ENCODE results near the gene PRLR. TPM values are rescaled to one million over a fixed set of nuclear protein-coding genes. Genes with fewer than 3 reads are reported as not detected.

Gene PRLR
- total and polyA plus RNA-seq, 10 of the 15 experiments (the other 5 are each of a cell fraction or from before 2014, with no cell fraction given), result 0.03 to 8.1 (median 0.20) TPM

GRCh38 chr5:35117967-35118366 is 112.3 kb downstream of the PRLR start:
- peak; percentile 93 for ATAC-seq
- Histone ChIP-seq H4K20me1 (ENCODE audit: control insufficient read depth, insufficient read depth) (no peaks in the 10 kb centered on the region), H3K4me2 (ENCODE audit: control insufficient read depth, insufficient read depth) (0 out of 2 replicates have a peak overlapping the region, but pooled peaks have one; percentile 25), H2AFZ (ENCODE audit: control insufficient read depth, low read depth, low read length) (no peak overlapping the region), H3K4me3 (no peak overlapping the region), H3K9me3 (replicated peaks; ENCODE audit: control insufficient read depth, insufficient read depth, low read length) (no peaks in the 10 kb centered on the region; the same call in 2 of the 3 replicates), H3K36me3 (ENCODE audit: control insufficient read depth in 2 of 2, insufficient read depth in 2 of 2, low read length in 1 of 2) (no peaks in the 10 kb centered on the region), H3K27ac (ENCODE audit: control insufficient read depth, insufficient read depth) (no peak overlapping the region), H3K79me2 (ENCODE audit: control insufficient read depth, insufficient read depth, low read length) (no peaks in the 10 kb centered on the region), H3K9ac (ENCODE audit: control insufficient read depth, insufficient read depth, low read length) (no peak overlapping the region), H3K4me1 (ENCODE audit: control insufficient read depth, insufficient read depth, low read length) (no peaks in the 10 kb centered on the region), H3K27me3 (replicated peaks in 1 of 2; ENCODE audit: control insufficient read depth in 2 of 2, insufficient read depth in 2 of 2, low read length in 1 of 2) (no peaks in the 10 kb centered on the region)
- ChIA-PET SMC1A (ENCODE audit: uncharacterized antibody, unreplicated experiment) (interaction anchor here (0.9 to 1.3 kb wide), 5 partner anchors 10 to 44 kb away, joined by 3 to 5 read pairs (median 3); no protein-coding TSS in a partner anchor), RAD21 (ENCODE audit: unreplicated experiment) (interaction anchor here (1.0 to 1.8 kb wide), 2 partner anchors 31 to 94 kb away, joined by 4 to 6 read pairs; no protein-coding TSS in a partner anchor), POLR2A (interaction anchor here (0.5 to 1.4 kb wide), 3 partner anchors 12 to 37 kb away, joined by 3 to 7 read pairs (median 5); no protein-coding TSS in a partner anchor), CTCF (interaction anchor here (0.6 to 1.5 kb wide), 4 partner anchors 10 to 1021 kb away, joined by 3 to 4 read pairs (median 3); no protein-coding TSS in a partner anchor)
- BruUV-seq (replicated peaks), result no TSS peak
- no peak for DNase-seq (ENCODE audit: low read depth, low spot score)
- in situ Hi-C loops (cut with MboI) (no loop called here), intact Hi-C loops (cut with micrococcal nuclease; ENCODE audit: unreplicated experiment) (no loop called here)
- 17% methylated on average over 6 of the region's 6 CpGs for WGBS (ENCODE audit: insufficient coverage, insufficient replicate concordance, low lambda C conversion rate, missing lambda C conversion rate)
- no peak for FAIRE-seq
- TF ChIP-seq CREB1 (IDR thresholded peaks at IDR 0.05; ENCODE audit: low read depth) (0 out of 2 replicates have a peak, but pooled peaks have one; percentile 23), IRF4 (IDR thresholded peaks at IDR 0.05; ENCODE audit: low read depth, low read length) (peak; percentile 66; the same call in 1 of the 2 replicates), YY1 (IDR thresholded peaks at IDR 0.05; ENCODE audit: low read depth, low read length) (0 out of 2 replicates have a peak, but pooled peaks have one; percentile 30), CEBPB (IDR thresholded peaks at IDR 0.05; ENCODE audit: borderline replicate concordance in 1 of 2, low read depth in 2 of 2, low read length in 2 of 2) (no peak), SUPT20H (IDR thresholded peaks at IDR 0.05; ENCODE audit: borderline replicate concordance, control insufficient read depth, low read depth, low read length) (no peak), SPI1 (IDR thresholded peaks at IDR 0.05; ENCODE audit: borderline replicate concordance, insufficient read depth, low read depth, low read length) (peak; percentile 80; the same call in 1 of the 2 replicates), FOXM1 (IDR thresholded peaks at IDR 0.05; ENCODE audit: low read depth, low read length) (no peak), RCOR1 (conservative IDR thresholded peaks at IDR 0.05; ENCODE audit: low read depth, low read length) (no peak), EP300 (IDR thresholded peaks at IDR 0.05; ENCODE audit: borderline replicate concordance in 1 of 2, control insufficient read depth in 1 of 2, low read depth in 2 of 2, low read length in 2 of 2) (peak in 1 of 2 experiments; percentile 33; a peak in 1 of 4 replicates), JUNB (IDR thresholded peaks at IDR 0.05) (peak; percentile 84), MTA2 (IDR thresholded peaks at IDR 0.05; ENCODE audit: low read depth) (no peak), TCF3 (IDR thresholded peaks at IDR 0.05; ENCODE audit: borderline replicate concordance, insufficient read depth, low read depth, low read length) (no peak), HCFC1 (IDR thresholded peaks at IDR 0.05; ENCODE audit: low read length) (no peak), ZNF687 (IDR thresholded peaks at IDR 0.05) (0 out of 2 replicates have a peak, but pooled peaks have one; percentile 52), BCL11A (IDR thresholded peaks at IDR 0.05; ENCODE audit: low read depth, low read length) (peak; percentile 48), SREBF2 (IDR thresholded peaks at IDR 0.05; ENCODE audit: low read length) (no peak), SP1 (IDR thresholded peaks at IDR 0.05; ENCODE audit: low read depth, low read length) (no peak), PAX5 (IDR thresholded peaks at IDR 0.05; ENCODE audit: borderline replicate concordance, low read depth, low read length) (0 out of 2 replicates have a peak, but pooled peaks have one; percentile 40), ZNF384 (IDR thresholded peaks at IDR 0.05; ENCODE audit: borderline replicate concordance, low read depth, low read length) (no peak), DPF2 (IDR thresholded peaks at IDR 0.05) (0 out of 2 replicates have a peak, but pooled peaks have one; percentile 18)
- TF ChIP-seq, protein P1, sequence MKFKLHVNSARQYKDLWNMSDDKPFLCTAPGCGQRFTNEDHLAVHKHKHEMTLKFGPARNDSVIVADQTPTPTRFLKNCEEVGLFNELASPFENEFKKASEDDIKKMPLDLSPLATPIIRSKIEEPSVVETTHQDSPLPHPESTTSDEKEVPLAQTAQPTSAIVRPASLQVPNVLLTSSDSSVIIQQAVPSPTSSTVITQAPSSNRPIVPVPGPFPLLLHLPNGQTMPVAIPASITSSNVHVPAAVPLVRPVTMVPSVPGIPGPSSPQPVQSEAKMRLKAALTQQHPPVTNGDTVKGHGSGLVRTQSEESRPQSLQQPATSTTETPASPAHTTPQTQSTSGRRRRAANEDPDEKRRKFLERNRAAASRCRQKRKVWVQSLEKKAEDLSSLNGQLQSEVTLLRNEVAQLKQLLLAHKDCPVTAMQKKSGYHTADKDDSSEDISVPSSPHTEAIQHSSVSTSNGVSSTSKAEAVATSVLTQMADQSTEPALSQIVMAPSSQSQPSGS (IDR thresholded peaks at IDR 0.05; ENCODE audit: low read length), result peak; percentile 29; the same call in 1 of the 2 replicates
